ENCODE measurements around the gene CD38.

The CD38 gene

GRCh38 chr4:15765391-15765790, 12.7 kb upstream of the CD38 start:
- no peak for TF ChIP-seq CTCF (conservative IDR thresholded peaks at IDR 0.05)
- peak overlapping the region; percentile 88 for H3K27ac ChIP-seq

DNA sequence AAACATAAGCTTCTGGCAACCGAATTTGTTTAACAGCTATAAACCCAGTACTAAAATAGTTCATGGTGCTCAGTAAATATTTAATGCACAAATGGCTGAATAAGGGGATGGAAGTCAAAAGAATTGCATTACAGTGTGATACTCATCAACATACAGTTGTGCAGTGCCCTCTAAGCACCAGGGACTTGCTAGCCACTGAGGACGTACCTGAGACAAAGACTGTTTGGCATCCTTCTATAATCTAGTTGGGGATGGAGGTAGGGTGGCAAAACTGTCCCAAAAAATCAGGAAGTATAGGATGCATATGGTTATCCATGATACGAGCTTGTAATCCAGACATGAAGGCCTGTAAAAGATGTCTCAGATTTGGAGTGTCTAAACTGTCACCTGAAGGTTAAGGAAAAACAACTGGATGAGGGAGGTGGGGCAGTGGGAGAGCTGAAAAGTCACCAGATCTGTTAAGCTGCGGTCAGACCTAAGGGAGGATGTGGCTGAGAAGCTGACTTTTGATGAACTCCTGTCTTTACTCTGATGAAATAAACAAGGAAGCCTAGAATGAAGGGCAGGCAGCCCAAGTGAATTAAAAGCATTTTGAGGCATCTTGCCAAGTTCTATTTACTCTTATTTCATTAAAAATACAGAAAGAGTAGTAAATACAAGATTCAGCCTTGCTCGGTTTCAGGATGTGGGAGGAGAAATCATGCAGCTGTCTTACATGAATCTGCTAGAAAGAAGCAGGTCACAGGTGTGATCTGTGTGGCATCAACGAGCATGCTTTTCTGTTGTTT, 12.0 kb upstream of the CD38 start:
- H3K27ac ChIP-seq: peak overlapping the region; percentile 88
- no peak for TF ChIP-seq CTCF (conservative IDR thresholded peaks at IDR 0.05)

- TF ChIP-seq CTCF (conservative IDR thresholded peaks at IDR 0.05): no peak
- peak overlapping the region; percentile 88 for H3K27ac ChIP-seq
Measured at GRCh38 chr4:15766821-15767220, 11.3 kb upstream of the CD38 start.

GRCh38 chr4:15769202-15769601, 8.9 kb upstream of the CD38 start:
- no peak overlapping the region for H3K27ac ChIP-seq
- no peak for TF ChIP-seq CTCF (conservative IDR thresholded peaks at IDR 0.05)

DNA sequence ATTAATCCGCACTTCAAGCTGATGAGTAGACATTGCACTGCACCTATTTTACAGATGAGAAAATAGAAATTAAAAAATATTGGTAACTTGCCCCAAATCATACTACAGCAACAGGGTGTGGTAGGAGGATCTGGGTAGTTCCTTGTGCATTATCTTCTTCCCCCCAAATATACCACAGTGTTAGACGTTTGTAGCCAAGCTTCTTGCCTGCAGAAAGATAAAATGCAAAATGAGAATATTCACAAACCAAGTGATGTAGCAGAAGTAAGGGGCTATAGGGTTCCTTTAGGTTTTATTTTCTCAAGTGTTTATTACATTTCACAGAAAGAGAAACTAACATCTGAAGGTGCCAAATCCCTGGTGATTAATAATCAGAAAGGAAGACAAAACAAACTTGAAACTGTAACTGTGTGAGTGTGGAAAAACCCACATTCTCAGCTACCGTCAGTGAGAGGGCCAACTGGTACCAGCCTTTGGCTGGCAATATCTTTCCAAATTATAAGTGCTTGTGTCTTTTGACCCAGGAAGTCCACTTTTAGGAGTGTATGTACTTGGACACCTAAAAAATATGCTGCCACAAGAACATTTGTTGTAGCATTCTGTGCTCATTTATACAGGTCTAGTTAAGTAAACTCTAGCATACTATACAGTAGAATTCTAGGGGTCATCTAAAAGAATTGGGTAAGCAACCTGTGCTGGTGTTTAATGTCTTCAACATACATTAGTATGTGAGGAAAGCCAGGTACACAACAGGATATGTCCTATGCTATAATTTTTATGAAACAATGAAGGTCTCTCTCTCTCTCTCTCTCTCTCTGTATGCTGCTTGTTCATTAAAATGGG, 6.7 kb upstream of the CD38 start:
- H3K27ac ChIP-seq: no peak overlapping the region
- no peak for TF ChIP-seq CTCF (conservative IDR thresholded peaks at IDR 0.05)

GRCh38 chr4:15774020-15774420, 4.1 kb upstream of the CD38 start:
- TF ChIP-seq CTCF (conservative IDR thresholded peaks at IDR 0.05): no peak
- H3K27ac ChIP-seq: no peak overlapping the region

- no peak for TF ChIP-seq CTCF (conservative IDR thresholded peaks at IDR 0.05)
- H3K27ac ChIP-seq: no peak overlapping the region
Measured at GRCh38 chr4:15776871-15777648, 1.1 kb upstream of the CD38 start.
